ENCODE data around the gene ABHD16A.
A peak's percentile ranks its signal among the peaks of the same experiment; 100 is the strongest.

Gene ABHD16A

DNA sequence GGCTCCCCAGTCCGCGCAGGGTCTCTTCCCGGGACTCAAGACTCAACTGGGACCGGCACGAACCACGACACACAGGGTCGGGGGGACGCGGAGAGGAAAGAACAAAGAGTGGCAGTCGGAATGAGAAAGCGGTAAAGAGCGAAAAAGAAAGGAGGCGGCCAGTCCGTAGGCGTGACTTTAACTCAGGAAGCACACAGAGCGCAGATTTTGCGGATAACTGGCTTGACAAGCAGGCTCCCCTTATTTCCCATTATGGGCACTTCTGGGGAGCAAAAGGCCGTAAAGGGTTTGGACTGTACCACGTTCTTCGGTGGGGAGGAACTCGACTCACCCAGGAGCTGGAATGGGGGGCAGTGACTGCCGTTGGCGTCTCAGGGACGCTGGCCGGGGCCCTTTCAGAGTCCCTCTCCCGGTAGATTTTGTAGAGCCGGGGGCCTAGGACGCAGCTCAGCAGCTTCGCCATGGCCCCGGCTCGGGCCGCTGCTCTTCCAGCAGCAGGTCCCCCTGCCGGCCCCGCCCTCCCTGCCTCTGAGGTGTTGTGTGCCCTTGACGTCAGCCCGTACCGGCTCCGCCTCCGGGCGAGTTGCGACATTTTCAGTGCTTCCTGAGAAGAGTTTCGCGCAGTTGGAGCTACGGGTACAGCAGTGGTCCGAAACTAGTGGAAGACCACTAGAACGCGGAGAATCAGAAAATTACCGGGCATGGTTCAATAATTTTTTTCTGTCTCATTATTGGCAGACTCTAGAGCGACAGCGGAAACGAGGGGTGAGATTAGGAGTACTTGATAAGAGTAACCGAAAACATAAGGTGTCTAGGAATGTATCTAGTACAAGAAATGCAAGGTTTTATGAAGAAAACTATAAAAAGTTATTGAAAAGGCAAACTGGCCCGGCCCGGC is at the start of gene ABHD16A:
TSS of gene ABHD16A (minus strand) at position 506 of the 898 bp plus-strand sequence. CDS start at position 463, 43 bp downstream.
- peak; percentile 99 for DNase-seq (ENCODE audit: low spot score)

GRCh38 chr6:31752739-31753319 is 49.7 kb upstream of the ABHD16A start:
- no peak for DNase-seq (ENCODE audit: low spot score)

GRCh38 chr6:31750411-31751022 is 47.4 kb upstream of the ABHD16A start:
- DNase-seq (ENCODE audit: low spot score): no peak

- no peak for DNase-seq (ENCODE audit: low spot score)
These were observed 46.3 kb upstream of the ABHD16A start for GRCh38 chr6:31749301-31750036.

GRCh38 chr6:31744422-31744821 is 41.3 kb upstream of the ABHD16A start:
- DNase-seq (ENCODE audit: low spot score): peak; percentile 60

DNA sequence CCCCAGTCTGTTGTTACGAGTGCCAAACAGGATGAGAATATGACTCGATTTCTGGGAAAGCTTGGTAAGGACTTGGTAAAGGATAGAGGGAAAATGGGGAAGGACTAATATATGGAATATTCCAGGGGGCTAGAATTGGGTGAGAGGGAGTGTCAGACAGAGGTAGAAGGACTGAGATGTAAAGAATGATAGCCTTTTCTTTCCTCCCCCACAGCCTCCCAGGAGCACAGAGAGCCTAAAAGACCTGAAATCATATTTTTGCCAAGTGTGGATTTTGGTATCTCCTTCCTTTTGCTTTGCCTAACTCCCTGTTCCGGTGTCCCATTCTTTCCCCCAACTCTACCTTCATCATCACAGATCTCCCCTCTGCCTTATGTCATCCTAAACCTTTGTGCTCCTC is 39.8 kb upstream of the ABHD16A start:
- no peak for DNase-seq (ENCODE audit: low spot score)

DNA sequence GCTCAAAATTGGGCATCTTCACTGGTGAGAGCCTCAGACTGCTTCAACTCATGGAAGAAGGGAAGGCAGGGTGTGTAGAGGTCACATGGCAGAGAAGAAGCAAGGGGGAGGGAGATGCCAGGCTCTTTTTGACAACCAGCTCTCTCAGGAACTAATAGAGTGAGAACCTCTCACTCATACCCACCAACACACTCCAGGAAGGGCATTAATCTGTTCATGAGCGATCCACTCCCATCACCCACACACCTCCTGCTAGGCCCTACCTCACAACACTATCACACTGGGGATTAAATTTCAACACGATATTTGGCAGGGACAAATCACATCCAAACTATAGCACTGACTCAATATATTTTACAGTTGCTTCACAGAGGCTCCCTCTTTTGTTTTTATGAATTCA is 38.7 kb upstream of the ABHD16A start:
- no peak for DNase-seq (ENCODE audit: low spot score)

DNA sequence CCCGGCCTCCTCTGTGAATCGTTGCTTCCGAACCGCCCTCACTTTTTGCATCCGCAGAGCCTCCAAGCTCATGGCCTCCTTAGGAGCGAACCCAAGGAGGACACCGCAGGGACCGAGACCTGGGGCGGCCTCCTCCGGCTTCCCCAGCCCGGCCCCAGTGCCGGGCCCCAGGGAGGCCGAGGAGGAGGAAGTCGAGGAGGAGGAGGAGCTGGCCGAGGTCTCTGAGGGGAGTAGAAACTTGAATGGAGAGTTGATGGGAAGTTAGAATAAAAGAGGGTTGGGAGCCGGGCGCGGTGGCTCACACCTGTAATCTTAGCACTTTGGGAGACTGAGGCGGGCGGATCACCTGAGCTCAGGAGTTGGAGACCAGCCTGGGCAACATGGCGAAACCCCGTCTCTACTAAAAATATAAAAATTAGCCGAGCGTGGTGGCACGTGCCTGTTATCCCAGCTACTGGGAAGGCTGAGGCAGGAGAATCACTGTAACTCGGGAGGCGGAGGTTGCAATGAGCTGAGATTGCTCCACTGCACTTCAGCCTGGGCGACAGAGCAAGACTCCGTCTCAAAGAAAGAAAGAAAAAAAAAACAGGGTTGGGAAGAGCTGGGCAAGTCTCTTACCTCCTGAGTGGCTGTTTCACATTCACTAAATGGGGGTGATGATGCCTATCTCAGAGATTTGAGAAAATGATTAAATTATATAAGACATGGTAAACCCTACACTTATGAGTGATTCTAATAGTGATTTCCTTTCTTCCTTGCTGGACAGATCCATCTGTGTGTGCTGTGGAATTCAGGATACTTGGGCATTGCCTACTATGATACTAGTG is 37.5 kb upstream of the ABHD16A start:
- no peak for DNase-seq (ENCODE audit: low spot score)

DNA sequence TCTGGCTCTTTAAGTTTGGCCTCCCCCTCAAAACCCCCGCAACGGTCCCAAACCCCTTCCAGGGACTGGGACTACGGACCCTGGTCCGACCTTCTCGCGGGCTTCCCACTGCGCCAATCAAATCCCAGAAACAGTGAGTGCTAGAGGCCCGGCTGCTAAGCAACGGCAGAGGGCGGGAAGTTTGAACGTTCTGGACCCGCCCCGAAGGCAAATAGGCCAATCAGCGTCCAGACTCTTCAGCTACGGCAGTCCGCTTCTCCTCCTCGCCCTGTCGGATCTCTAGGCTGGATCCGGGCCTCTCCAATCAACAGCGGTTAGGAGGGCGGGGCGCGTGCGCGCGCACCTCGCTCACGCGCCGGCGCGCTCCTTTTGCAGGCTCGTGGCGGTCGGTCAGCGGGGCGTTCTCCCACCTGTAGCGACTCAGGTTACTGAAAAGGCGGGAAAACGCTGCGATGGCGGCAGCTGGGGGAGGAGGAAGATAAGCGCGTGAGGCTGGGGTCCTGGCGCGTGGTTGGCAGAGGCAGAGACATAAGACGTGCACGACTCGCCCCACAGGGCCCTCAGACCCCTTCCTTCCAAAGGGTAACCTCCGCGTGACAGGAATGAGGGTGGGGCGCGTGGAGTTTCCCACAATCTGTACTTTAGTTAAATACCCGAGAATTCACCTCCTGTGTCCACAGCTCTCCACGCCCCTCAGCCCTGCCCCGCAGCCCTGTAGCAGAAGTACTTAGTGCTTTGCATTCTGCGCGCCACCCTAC is 36.7 kb upstream of the ABHD16A start, which contains the start of gene MSH5:
TSS of gene MSH5 (plus strand) at position 367 of the 758 bp plus-strand sequence. CDS start 462 bp downstream, outside the sequence.
- peak; percentile 94 for DNase-seq (ENCODE audit: low spot score)

DNA sequence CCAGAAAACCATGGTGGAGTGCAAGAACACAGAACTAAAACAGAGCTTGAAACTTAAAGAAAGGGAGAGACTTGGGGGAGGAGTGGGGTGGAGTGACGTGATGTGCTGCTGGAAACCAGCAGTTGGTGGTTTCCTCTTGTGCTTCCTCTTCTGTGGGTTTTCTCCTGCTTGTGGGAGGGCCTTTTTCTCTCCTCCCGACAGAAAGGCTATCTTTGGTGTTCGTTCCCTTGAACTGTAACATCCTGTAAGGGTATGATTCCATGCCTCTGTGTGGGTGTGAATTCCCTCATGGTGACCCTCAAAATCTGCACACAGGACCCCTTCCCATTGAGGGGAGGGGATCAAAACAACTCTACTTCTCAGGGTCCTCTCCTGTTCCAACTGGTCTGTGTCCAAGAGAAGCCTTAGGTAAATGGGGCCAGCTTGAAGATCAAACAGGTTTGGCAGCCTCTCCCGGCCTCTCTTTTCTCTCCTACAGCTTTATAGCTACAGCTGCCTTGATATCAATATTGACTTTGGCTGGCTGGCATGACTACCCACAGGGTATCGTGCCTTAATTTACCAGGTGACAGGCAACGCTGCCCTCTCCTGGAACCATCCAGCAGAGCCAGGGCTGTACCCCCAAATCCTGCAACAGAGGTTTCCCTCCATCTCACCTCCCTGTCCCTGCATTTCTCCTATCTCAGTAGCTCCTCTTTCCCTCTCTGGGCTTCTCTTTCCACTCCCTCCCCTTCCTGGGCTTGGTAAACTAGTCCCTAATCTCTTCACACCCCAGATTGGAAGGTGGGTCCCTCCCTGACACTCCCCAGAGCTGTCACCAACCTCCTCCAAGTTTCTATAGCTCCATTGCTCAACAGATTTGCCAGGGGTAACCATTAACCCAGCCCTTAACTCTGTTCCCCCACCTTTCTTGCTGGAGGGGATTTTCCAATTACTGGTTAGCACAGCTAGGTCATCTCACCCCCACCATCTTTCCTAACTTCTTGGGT is 35.2 kb upstream of the ABHD16A start:
- DNase-seq (ENCODE audit: low spot score): no peak

- DNase-seq (ENCODE audit: low spot score): no peak
These were observed 34.3 kb upstream of the ABHD16A start for GRCh38 chr6:31737315-31737990.

DNA sequence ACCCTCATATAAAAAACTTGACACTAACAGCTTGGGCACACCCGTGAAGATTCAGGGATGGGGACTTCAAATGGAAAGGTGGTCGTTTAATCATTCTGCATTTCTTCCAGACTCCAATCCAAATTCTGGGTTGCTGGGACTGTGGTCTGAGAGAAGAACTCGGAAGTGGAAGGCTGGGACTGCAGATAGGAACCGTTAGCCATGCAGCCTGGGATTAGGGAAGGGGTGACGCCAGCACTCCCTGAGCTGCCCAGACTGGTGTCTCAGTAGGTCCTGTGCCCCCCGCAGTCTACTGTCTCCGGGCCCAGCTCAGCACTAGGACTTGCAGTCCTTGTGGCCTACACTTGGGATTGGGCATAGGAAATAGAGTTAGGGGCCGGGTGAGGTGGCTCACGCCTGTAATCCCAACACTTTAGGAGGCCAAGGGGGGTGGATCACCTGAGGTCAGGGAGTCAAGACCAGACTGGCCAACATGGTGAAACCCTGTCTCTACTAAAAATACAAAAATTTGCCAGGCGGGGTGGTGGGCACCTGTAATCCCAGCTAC is 33.7 kb upstream of the ABHD16A start:
- DNase-seq (ENCODE audit: low spot score): no peak

- DNase-seq (ENCODE audit: low spot score): no peak
These were observed 33.1 kb upstream of the ABHD16A start, which contains the start of gene CLIC1 for GRCh38 chr6:31736021-31736767. Gene CLIC1, minus strand, starts transcription at chr6:31736530. Its CDS starts 230 bp downstream, at chr6:31736300.

DNA sequence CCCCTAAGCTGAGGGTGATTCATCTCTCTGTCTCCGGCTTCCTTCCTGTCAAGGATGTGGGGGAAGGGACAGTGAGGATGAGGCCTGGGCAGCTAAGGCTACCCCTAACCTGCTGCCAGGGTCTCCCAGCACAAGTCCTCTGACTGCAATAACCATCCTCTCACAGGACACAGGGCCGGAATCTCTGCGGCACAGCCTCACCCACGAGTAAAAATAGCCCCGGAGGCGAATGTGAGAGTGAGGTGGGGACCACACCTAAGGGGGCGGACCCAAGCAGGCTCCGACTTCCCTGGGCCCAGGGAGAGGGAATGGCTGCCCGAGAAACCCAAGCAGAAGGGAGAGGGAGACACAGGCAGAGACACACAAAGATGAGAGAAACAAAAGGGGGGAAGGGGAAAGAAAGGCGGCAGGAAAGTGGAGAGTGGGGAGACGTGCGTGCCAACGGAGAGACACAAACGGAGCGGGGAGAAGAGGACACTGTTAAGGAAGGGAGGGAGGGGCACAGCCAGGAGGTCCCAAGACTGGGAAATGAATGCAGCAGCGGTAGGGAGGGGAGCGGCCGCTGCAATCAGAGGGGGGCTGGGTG is 31.8 kb upstream of the ABHD16A start:
- no peak for DNase-seq (ENCODE audit: low spot score)

- DNase-seq (ENCODE audit: low spot score): no peak
These were observed 31.2 kb upstream of the ABHD16A start for GRCh38 chr6:31734247-31734820.

GRCh38 chr6:31733734-31734133 is 30.6 kb upstream of the ABHD16A start:
- DNase-seq (ENCODE audit: low spot score): no peak

DNA sequence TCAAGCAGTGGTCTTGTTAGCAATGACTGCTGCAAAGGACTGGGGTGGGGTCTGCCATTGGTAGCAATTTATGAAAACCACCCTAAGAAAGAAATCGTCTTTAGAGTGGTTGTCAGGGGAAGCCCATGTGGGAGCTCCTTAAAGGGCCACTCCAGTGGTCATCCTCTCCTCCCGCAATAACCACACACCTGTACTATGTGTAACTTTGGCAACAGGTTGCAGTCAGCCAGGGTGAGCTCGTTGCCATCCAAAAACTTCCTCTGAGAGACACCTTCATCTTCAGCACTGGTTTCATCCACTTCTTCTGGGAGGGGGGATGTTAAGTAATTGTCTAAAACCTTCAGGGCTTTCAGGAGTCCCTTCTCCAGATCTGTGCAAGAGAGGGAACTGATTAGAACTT is 28.9 kb upstream of the ABHD16A start:
- no peak for DNase-seq (ENCODE audit: low spot score)
